ENCODE results near the gene PPP2R2D. TPM values are rescaled to one million over a fixed set of nuclear protein-coding genes. Genes with fewer than 3 reads are reported as not detected.

PPP2R2D gene
- total RNA-seq, 1 donor from 2014 or later = 30.0 TPM

- Histone ChIP-seq H3K27ac (no peak overlapping the region), H3K9me3 (peaks cover 6% of the 10 kb centered on the region), H3K27me3 (ENCODE audit: low read depth) (no peaks in the 10 kb centered on the region), H3K4me1 (peaks cover 38% of the 10 kb centered on the region), H3K4me3 (no peak overlapping the region), H3K36me3 (peaks cover 6% of the 10 kb centered on the region)
- TF ChIP-seq CTCF (IDR thresholded peaks at IDR 0.05) = no peak
- intact Hi-C loops (cut with DNase I) = no loop called here
- ATAC-seq = no peak
- DNase-seq = no peak
Observed at GRCh38 chr10:131930150-131930549, 29.3 kb downstream of the PPP2R2D start.

DNA sequence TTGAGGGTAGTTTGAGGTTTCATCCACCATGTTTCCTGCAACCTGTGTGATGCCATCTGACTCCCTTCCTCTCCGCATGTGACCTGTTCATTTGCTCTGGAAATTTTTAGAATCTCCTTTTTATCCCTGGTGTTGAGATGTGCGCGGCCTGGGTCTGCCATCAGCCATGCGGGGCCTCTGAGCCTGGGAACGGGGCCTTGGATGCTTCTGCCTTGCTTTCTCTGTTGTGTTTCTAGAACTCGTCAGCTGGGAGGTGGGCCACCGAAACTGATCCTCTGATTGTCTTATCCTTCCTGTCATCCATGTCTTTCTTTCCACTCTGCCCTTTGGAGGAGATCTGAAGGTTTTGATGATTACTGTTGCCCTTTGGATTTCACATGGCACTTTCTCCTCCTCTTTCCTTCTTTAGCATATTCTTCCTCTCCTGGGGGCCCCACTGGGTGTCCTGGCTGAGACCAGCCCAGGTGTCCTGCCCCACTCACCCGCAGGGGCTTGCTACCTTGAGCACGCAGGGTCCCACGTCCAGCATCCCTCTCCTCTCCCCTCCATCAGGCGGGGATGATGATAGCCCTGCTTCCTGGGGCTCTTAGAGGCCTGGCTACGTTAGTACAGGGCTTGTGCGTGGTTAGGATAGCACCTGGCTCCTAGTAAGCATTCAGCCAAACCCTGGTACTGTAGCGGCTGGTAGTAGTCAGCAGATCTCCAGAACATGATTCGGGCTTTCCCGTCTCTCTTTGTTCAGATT lies 29.9 kb downstream of the PPP2R2D start:
- Histone ChIP-seq H3K4me1 (peaks cover 38% of the 10 kb centered on the region), H3K36me3 (peaks cover 13% of the 10 kb centered on the region), H3K27ac (no peak overlapping the region), H3K27me3 (ENCODE audit: low read depth) (no peaks in the 10 kb centered on the region), H3K9me3 (peaks cover under 1% of the 10 kb centered on the region), H3K4me3 (no peak overlapping the region)
- no peak for DNase-seq
- no peak for TF ChIP-seq CTCF (IDR thresholded peaks at IDR 0.05)
- no peak for ATAC-seq
- intact Hi-C loops (cut with DNase I) = no loop called here

GRCh38 chr10:131931981-131932380 lies 31.2 kb downstream of the PPP2R2D start:
- Histone ChIP-seq H3K4me1 (peaks cover 38% of the 10 kb centered on the region), H3K27me3 (ENCODE audit: low read depth) (no peaks in the 10 kb centered on the region), H3K4me3 (no peak overlapping the region), H3K36me3 (peaks cover 25% of the 10 kb centered on the region), H3K9me3 (no peaks in the 10 kb centered on the region), H3K27ac (no peak overlapping the region)
- intact Hi-C loops (cut with DNase I) = no loop called here
- ATAC-seq (no peak), DNase-seq (no peak)
- no peak for TF ChIP-seq CTCF (IDR thresholded peaks at IDR 0.05)

- DNase-seq (no peak), ATAC-seq (no peak)
- no peaks in the 10 kb centered on the region for H3K27me3 ChIP-seq (ENCODE audit: low read depth)
- intact Hi-C loops (cut with DNase I) = no loop called here
- no peak overlapping the region for H3K4me3 ChIP-seq
- no peak for TF ChIP-seq CTCF (IDR thresholded peaks at IDR 0.05)
- peaks cover 29% of the 10 kb centered on the region for H3K4me1 ChIP-seq
- H3K36me3 ChIP-seq = peaks cover 37% of the 10 kb centered on the region
- H3K9me3 ChIP-seq = no peaks in the 10 kb centered on the region
- H3K27ac ChIP-seq = no peak overlapping the region
Observed at GRCh38 chr10:131933016-131933695, 32.3 kb downstream of the PPP2R2D start.

DNA sequence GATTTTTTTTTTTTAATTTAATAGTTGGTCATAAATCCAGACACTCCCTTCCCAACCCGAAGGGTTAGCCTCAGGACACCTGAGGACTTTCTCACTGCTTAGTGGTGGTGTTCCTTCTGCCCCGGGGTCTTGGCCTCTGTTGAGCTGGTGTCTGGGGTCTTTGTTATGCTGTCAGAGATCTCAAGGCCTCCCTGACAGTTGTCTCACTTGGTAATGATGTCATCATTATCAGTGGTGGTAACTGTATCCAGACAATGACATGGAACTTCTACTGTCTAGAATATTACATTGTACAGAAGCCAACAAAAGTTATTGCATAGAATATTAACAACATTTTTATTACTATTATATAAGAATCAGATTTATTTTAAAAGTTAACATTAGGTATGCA lies 32.9 kb downstream of the PPP2R2D start:
- H3K27ac ChIP-seq = no peak overlapping the region
- no peak for ATAC-seq

More for the DNA sequence above, 32.9 kb downstream of the PPP2R2D start:
- peaks cover 42% of the 10 kb centered on the region for H3K36me3 ChIP-seq
- H3K4me3 ChIP-seq = no peak overlapping the region
- DNase-seq = no peak
- TF ChIP-seq CTCF (IDR thresholded peaks at IDR 0.05) = no peak
- H3K4me1 ChIP-seq = peaks cover 24% of the 10 kb centered on the region
- intact Hi-C loops (cut with DNase I) = no loop called here
- no peaks in the 10 kb centered on the region for H3K27me3 ChIP-seq (ENCODE audit: low read depth)
- no peaks in the 10 kb centered on the region for H3K9me3 ChIP-seq

Measured in lower lobe of right lung (tissue), 2 donors.